Muscle of arm (tissue), 12 donors: ENCODE results near the gene HTRA1. TPM values are rescaled to one million over a fixed set of nuclear protein-coding genes. Genes with fewer than 3 reads are reported as not detected.

Experiments
- DNase-seq: peaks from one replicate; pipeline ENCODE4 v3.0.0-alpha.2; 2013
- polyA plus RNA-seq, 12 donors: library from polyadenylated mRNA; unstranded; fragments of 120-200 nt; gene quantifications; one replicate each; pipeline ENCODE4 v1.2.1, GENCODE V29; 2013; ENCODE audit not compliant: insufficient read length in 12 of 12

The HTRA1 gene
- polyA plus RNA-seq, 12 donors, result 44.0 to 213 (median 104) TPM; not detected in 1

- DNase-seq, result no peak
Measured at GRCh38 chr10:122449153-122449552, 12.2 kb upstream of the HTRA1 start.

- no peak for DNase-seq
Measured at GRCh38 chr10:122450353-122450990, 10.9 kb upstream of the HTRA1 start.

GRCh38 chr10:122454071-122454470 is 7.3 kb upstream of the HTRA1 start:
- no peak for DNase-seq

- DNase-seq, result no peak
Measured at GRCh38 chr10:122454603-122455080, 6.7 kb upstream of the HTRA1 start, which contains the start of gene ARMS2. ARMS2 (plus strand) TSS chr10:122454653; CDS start chr10:122454728, 75 bp downstream.

GRCh38 chr10:122455376-122456079 is 5.8 kb upstream of the HTRA1 start:
- DNase-seq, result no peak

GRCh38 chr10:122457934-122458333 is 3.4 kb upstream of the HTRA1 start:
- no peak for DNase-seq

GRCh38 chr10:122458693-122459092 is 2.7 kb upstream of the HTRA1 start:
- DNase-seq, result no peak

DNA sequence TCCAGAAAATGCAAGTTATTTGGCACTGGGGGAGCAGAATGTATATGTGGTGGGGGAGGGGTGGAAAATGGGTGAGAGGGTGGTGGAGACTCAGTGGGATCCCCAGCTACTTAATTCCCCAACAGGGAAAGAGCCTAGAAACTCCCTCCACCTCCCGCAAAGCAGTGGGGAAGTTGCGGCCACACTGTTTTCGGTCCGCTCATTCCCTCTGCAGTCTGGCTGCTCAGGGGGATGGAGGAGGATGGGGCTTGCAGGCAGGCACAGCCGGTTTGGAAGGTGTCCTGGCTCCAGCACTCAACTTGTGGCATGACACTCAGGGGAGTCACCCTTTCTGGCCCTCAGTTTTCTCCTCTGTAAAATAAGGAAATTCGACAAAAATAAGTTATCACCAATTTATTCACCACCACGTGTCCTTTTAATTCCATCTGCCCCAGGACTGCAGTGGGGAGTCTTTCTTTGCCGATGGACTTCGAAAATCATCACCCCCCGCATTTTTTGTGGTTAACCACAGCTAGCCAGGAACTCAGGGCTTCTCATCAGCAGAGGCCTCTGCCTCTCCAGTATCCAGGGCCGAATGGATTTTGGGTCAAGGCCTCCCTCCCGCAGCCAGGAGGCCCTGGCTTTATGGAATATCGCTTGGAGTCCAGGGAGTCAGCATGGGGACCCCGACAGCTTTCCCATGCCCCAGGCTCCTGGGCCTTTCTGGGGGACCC is 1.6 kb upstream of the HTRA1 start:
- no peak for DNase-seq

DNA sequence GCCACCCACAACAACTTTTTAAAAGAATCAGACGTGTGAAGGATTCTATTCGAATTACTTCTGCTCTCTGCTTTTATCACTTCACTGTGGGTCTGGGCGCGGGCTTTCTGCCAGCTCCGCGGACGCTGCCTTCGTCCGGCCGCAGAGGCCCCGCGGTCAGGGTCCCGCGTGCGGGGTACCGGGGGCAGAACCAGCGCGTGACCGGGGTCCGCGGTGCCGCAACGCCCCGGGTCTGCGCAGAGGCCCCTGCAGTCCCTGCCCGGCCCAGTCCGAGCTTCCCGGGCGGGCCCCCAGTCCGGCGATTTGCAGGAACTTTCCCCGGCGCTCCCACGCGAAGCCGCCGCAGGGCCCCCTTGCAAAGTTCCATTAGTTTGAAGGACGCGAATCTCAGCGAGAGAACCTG is 461 bp upstream of the HTRA1 start:
- DNase-seq, result no peak

- no peak for DNase-seq
Measured at GRCh38 chr10:122461729-122462532, 578 bp downstream of the HTRA1 start.

DNA sequence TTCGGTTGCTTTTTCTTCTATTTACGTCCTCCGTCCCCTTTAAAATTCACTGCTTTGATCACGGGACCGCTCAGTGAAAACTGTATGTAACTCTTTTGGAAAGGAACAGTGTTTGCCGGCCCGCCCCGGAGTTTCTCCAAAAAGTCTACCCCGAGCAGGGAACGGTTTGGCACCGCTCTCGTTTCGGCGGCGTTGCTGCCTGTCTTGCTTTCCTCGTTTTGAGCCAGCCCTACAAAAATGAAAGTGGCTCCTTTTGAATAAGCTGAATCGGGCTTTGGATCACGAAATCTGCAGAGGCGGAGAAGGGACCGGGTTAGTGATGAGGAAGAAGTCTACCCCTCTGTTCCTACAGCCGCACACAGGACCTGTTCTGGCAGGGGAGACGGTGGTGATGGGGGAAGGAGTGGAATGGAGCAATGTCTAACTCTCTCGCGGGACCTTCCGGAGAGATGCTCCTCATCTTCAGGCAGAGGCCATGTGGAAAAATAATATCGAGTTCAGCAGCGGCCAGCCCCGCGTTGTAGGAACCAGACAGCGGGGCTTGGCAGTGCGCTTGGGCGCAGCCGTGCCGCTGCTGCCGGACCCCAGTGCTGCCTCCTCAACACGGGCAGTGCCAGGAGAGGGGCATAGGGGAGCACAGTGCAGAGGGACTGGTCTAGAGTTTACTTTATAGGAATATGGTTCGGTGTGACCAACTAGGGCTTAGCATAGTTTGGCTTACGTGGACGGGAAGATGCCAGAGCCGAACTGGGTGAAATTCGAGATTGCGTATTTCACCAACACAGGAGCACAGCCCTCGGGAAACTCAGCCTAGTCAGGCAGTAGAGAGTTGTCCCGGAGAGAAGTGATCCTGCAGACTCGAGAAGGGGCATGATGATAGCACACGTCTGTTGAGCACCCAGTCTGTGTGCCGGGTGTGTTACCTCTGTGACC is 1.4 kb downstream of the HTRA1 start:
- DNase-seq, result peak; percentile 79

DNA sequence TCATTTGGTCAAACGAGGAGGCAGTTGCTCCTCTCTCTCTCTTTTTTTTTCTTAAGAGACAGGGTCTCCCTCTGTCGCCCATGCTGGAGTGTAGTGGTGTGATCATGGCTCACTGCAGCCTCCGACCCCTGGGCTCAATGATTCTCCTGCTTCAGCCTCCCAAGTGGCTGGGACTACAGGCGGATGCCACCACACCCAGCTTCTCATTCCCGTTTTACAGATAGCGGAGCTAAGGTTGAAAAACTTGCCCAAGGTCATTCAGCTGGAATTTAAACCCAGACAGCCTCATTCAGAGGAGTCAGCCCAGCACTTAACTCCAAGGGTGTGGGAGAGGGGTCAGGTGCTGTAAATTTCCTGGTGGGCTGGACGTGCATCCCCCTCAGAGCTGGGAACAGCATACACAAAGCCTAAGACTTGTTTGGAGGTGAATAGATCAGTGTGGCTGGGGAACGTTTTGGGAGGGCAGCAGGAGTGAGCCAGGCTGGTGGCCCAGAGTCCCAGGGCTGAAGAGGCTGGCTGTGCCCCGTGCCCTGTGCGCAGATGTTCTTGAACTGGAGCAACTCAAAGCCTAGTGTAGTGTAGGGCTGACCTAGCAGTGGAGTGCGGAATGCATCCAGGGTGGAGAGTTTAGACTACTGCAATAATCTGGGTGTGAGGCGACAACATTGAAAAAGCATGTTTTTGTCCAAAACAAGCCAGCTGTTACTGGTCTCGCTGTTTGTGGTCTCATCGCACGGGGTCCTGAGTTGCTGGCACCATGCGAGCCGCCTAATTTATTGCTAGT is 2.3 kb downstream of the HTRA1 start:
- DNase-seq, result no peak

GRCh38 chr10:122464250-122464510 is 2.8 kb downstream of the HTRA1 start:
- no peak for DNase-seq

- no peak for DNase-seq
Measured at GRCh38 chr10:122464586-122464985, 3.2 kb downstream of the HTRA1 start.

DNA sequence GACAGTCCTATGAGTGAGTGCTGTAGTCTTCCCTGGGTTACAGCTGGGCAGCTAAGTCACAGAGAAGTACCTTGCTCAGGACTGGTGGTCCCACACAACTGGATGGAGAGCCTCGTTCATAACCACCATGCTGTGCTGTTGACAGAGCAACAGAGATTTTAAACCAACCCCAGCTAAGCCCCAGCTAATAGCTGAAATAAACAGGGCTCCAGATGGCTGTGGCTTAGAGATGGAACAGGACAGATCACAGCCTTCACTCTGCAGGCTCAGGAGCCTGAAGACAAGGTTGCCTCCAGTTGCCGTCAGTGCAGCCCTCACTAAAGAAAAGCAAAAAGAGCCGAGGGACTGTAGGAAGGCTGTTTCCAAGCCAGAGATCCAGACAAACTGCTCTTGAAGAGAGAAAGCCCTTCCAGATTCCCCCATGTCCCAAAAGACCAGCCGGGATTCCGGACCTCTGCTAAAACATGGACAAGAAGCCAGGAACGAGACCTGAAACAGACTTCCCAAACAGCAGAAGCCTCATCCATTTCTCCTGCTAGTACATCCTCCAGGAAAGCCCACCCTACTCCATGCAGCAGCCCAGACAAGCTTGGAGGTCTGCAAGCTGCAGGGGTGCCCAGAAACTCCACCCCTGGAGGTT is 4.2 kb downstream of the HTRA1 start:
- DNase-seq, result no peak

DNA sequence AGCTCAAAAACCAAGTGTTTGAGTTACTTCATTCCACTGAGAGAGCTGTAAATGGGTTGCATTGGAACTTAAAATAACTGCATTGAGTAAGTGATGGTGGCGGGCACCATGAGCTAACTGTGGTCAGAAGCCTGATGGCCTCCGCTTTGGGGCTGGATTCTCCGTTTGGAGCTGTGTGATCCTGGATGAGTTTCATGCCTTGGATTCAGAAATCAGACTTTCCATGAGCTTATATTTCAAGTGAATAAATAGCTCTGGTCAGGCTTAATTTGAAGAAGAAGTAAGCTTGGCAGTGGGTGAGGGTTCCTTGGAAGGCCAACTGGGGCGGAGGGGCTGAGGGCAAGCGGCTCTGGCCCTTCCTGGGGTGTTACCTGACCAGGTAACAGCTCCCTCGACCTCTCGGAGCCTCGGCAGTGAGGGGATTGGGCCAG is 5.6 kb downstream of the HTRA1 start:
- DNase-seq, result no peak

GRCh38 chr10:122467701-122468100 is 6.3 kb downstream of the HTRA1 start:
- DNase-seq, result no peak

- no peak for DNase-seq
Measured at GRCh38 chr10:122468307-122468925, 7.1 kb downstream of the HTRA1 start.
